Adipocyte (in vitro differentiated cells): ENCODE measurements around the gene RHO.

ENCODE experiments used
- DNase-seq: peaks from one replicate; pipeline ENCODE4 v3.0.0-alpha.2; 2015; ENCODE audit warnings: low read depth
- H3K27me3 ChIP-seq: replicated peaks from 2 replicates; pipeline ENCODE4 v1.7.0; 2013; ENCODE audit warnings: mild to moderate bottlenecking, low read length, moderate library complexity; ENCODE audit not compliant: control insufficient read depth, insufficient read depth
- H3K36me3 ChIP-seq: 2 replicates; pipeline ENCODE4 v1.7.0; 2013; ENCODE audit warnings: low read length, mild to moderate bottlenecking, moderate library complexity; ENCODE audit not compliant: control insufficient read depth, insufficient read depth, severe bottlenecking
- H3K4me1 ChIP-seq: 2 replicates; pipeline ENCODE4 v1.7.0; 2013; ENCODE audit warnings: mild to moderate bottlenecking, low read length, moderate library complexity; ENCODE audit not compliant: control insufficient read depth, insufficient read depth
- H3K4me3 ChIP-seq: 2 replicates; pipeline ENCODE4 v1.7.0; 2013; ENCODE audit warnings: mild to moderate bottlenecking, low read length, moderate library complexity
- H3K9ac ChIP-seq: 2 replicates; pipeline ENCODE4 v1.7.0; 2013; ENCODE audit warnings: mild to moderate bottlenecking, low read length, moderate library complexity
- H3K9me3 ChIP-seq: 2 replicates; pipeline ENCODE4 v1.7.0; 2013; ENCODE audit warnings: mild to moderate bottlenecking, low read length, moderate library complexity; ENCODE audit not compliant: control insufficient read depth

Gene RHO

GRCh38 chr3:129549805-129550204 is 21.4 kb downstream of the RHO start:
- DNase-seq = no peak
- Histone ChIP-seq H3K4me1 (peaks cover 11% of the 10 kb centered on the region), H3K9ac (no peak overlapping the region), H3K27me3 (no peaks in the 10 kb centered on the region), H3K36me3 (peaks cover under 1% of the 10 kb centered on the region), H3K4me3 (no peak overlapping the region), H3K9me3 (no peaks in the 10 kb centered on the region)

- Histone ChIP-seq H3K9ac (no peak overlapping the region), H3K36me3 (peaks cover 21% of the 10 kb centered on the region), H3K27me3 (no peaks in the 10 kb centered on the region), H3K9me3 (no peaks in the 10 kb centered on the region), H3K4me1 (peaks cover 27% of the 10 kb centered on the region), H3K4me3 (no peak overlapping the region)
- DNase-seq = no peak
Observed at GRCh38 chr3:129552287-129553050, 24.0 kb downstream of the RHO start.

GRCh38 chr3:129553171-129553570 is 24.7 kb downstream of the RHO start:
- no peak for DNase-seq
- Histone ChIP-seq H3K9me3 (no peaks in the 10 kb centered on the region), H3K4me3 (no peak overlapping the region), H3K4me1 (peaks cover 34% of the 10 kb centered on the region), H3K9ac (no peak overlapping the region), H3K36me3 (peaks cover 26% of the 10 kb centered on the region), H3K27me3 (no peaks in the 10 kb centered on the region)

GRCh38 chr3:129553719-129554118 is 25.3 kb downstream of the RHO start:
- no peak for DNase-seq
- H3K36me3 ChIP-seq = peaks cover 29% of the 10 kb centered on the region
- no peaks in the 10 kb centered on the region for H3K9me3 ChIP-seq
- peaks cover 39% of the 10 kb centered on the region for H3K4me1 ChIP-seq
- peak overlapping the region; percentile 40 for H3K9ac ChIP-seq
- H3K4me3 ChIP-seq = no peak overlapping the region
- H3K27me3 ChIP-seq = no peaks in the 10 kb centered on the region

DNA sequence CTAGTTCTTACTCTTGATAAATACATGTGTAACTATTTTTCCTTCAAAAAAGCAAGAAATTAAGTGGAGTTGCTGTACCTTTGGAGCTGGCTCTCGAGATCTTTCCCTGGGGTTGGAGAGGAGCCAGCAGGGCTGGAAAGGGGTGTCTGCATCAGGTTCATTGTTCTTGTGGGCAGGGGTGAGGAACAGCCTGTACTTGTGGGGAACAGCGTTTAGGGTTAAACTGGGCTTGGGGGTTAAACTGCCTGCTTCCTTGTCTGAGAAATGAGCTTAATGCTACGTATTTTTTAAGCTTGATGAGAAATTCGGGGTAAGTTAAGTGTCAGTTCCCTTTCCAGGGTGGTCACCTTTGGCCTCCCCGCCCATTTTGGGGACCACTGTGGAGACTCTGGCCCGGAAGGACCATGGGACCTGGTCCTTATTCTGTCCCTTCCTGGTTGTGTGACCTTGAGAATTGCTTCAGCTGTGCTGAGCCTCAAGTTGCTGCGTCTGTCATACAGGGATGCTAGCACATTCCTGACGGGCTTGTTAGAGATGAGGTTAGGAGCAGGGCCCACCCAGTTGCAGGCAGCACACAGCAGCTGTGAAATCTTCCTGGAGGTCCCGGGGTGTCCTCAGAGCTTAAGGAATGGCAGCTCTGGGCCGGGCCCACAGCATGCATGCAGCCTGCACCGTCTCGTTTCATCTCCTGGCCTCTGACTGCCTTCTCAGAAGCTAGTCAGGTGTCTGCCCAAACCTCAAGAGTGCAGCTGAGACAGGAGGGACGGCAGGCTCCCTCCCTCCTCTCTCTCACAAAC is 26.1 kb downstream of the RHO start:
- H3K9me3 ChIP-seq = no peaks in the 10 kb centered on the region
- peak overlapping the region; percentile 40 for H3K9ac ChIP-seq
- H3K36me3 ChIP-seq = peaks cover 36% of the 10 kb centered on the region
- no peak overlapping the region for H3K4me3 ChIP-seq
- no peaks in the 10 kb centered on the region for H3K27me3 ChIP-seq
- DNase-seq = no peak
- peaks cover 48% of the 10 kb centered on the region for H3K4me1 ChIP-seq

- H3K36me3 ChIP-seq = peaks cover 42% of the 10 kb centered on the region
Observed at GRCh38 chr3:129555153-129555550, 26.7 kb downstream of the RHO start.

GRCh38 chr3:129555616-129556357 is 27.3 kb downstream of the RHO start:
- Histone ChIP-seq H3K9me3 (no peaks in the 10 kb centered on the region), H3K27me3 (no peaks in the 10 kb centered on the region), H3K4me3 (no peak overlapping the region), H3K4me1 (peaks cover 60% of the 10 kb centered on the region), H3K9ac (peak overlapping the region; percentile 94), H3K36me3 (peaks cover 43% of the 10 kb centered on the region)
- no peak for DNase-seq

More at GRCh38 chr3:129555153-129555550, 26.7 kb downstream of the RHO start:
- Histone ChIP-seq H3K9me3 (no peaks in the 10 kb centered on the region), H3K4me1 (peaks cover 54% of the 10 kb centered on the region), H3K27me3 (no peaks in the 10 kb centered on the region), H3K4me3 (no peak overlapping the region), H3K9ac (peak overlapping the region; percentile 40)
- no peak for DNase-seq

DNA sequence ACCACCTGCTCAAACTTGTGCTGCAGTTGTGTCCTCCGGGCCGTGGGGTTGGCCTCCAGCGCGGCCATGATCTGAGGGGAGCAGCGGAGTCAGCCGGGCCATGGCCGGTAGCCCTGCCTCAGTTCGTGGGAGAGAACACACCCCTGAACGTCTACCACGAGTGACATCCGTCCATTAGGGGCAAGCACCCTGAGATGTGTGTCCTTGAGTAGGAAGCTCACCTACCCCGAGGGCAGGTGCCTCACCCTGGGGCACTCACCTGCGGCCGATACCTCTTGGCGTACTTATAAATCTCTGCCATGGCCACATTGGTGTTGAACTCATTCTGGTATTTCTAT is 27.9 kb downstream of the RHO start:
- no peak overlapping the region for H3K4me3 ChIP-seq
- H3K4me1 ChIP-seq = peaks cover 65% of the 10 kb centered on the region
- H3K9me3 ChIP-seq = no peaks in the 10 kb centered on the region
- H3K27me3 ChIP-seq = no peaks in the 10 kb centered on the region
- H3K36me3 ChIP-seq = peaks cover 43% of the 10 kb centered on the region
- no peak for DNase-seq
- H3K9ac ChIP-seq = peak overlapping the region; percentile 94

DNA sequence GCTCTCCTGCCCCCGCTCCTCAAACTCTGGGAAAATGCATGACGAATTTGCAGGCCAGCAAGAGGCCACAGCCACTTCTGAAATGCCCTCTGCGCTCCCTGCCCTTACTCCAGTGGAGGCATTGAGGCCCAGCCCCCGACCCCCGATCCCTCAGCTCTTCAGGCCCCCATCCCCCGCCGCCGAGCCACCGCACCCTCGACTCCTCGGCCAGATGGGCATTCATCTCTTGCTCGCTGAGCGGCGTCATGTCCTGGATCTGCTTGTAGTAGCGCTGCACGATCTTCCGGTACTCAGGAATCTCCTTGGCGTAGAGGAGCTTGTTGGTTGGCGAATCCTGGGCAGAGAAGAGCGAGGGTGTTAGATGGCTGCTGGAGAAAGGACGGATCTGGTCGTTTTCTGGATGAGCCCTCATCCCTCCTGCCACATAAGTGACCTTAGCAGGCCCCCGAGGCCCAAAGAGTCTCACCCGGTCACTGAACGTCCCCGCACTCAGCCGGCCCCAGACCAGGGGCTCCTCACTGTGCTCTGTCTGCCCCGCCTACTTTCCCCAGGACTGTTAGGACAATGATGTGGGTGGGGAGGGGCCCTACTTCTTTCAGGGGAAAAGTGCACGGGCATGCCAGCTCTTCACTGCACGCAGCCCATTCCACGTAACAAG is 28.6 kb downstream of the RHO start:
- Histone ChIP-seq H3K4me1 (peaks cover 72% of the 10 kb centered on the region), H3K4me3 (peak overlapping the region; percentile 50), H3K36me3 (peaks cover 46% of the 10 kb centered on the region), H3K9me3 (no peaks in the 10 kb centered on the region), H3K27me3 (no peaks in the 10 kb centered on the region), H3K9ac (peak overlapping the region; percentile 94)
- no peak for DNase-seq

- Histone ChIP-seq H3K36me3 (peaks cover 51% of the 10 kb centered on the region), H3K4me1 (peaks cover 77% of the 10 kb centered on the region), H3K9ac (peak overlapping the region; percentile 94), H3K27me3 (no peaks in the 10 kb centered on the region), H3K4me3 (no peak overlapping the region), H3K9me3 (no peaks in the 10 kb centered on the region)
- DNase-seq = no peak
Observed at GRCh38 chr3:129557548-129557894, 29.1 kb downstream of the RHO start.
